Activated CD4-positive, alpha-beta memory T cell treated with anti-CD3 and anti-CD28 coated beads for 36 hours (primary cell): ENCODE results near the gene NPC2. TPM values are rescaled to one million over a fixed set of nuclear protein-coding genes. Genes with fewer than 3 reads are reported as not detected.

Experiments
- CTCF ChIA-PET: fragments of 350-600 bp; sonication (Branson Sonifier 250); formaldehyde crosslinking; loops from one replicate; lab custom pipeline; 2021; ENCODE audit warnings: antibody characterized with exemption, inconsistent platforms; lab: Charles Lee
- POLR2A ChIA-PET: fragments of 350-600 bp; sonication (Branson Sonifier 250); formaldehyde crosslinking; loops from one replicate; lab custom pipeline; 2021; ENCODE audit warnings: antibody characterized with exemption; lab: Charles Lee
- DNase-seq: peaks from one replicate; pipeline ENCODE4 v3.0.0-alpha.2; 2020
- H3K27ac Mint-ChIP-seq: one replicate; pipeline ENCODE4 v1.8.0; 2021; ENCODE audit warnings: mixed read lengths
- H3K27me3 Mint-ChIP-seq: one replicate; pipeline ENCODE4 v1.8.0; 2021; ENCODE audit warnings: mixed read lengths
- H3K36me3 Mint-ChIP-seq: one replicate; pipeline ENCODE4 v1.8.0; 2021; ENCODE audit warnings: mixed read lengths
- H3K4me1 Mint-ChIP-seq: one replicate; pipeline ENCODE4 v1.8.0; 2021; ENCODE audit warnings: low read depth, mixed read lengths
- H3K4me3 Mint-ChIP-seq: one replicate; pipeline ENCODE4 v1.8.0; 2021; ENCODE audit warnings: mild to moderate bottlenecking, mixed read lengths
- H3K9me3 Mint-ChIP-seq: one replicate; pipeline ENCODE4 v1.8.0; 2021; ENCODE audit warnings: mixed read lengths
- intact Hi-C: fragments of 100-400 bp; cut with micrococcal nuclease; formaldehyde crosslinking; loops from one replicate; pipeline ENCODE4 v1.15.1; 2023
- total RNA-seq, 2 experiments: library from RNA; stranded (reverse); gene quantifications; one replicate each; pipeline ENCODE4 v1.2.3, GENCODE V29; 2021

Gene NPC2
- total RNA-seq, 2 experiments from 2014 or later = 44.6 to 46.3 TPM

- intact Hi-C loops = no loop called here
- ChIA-PET CTCF (no interaction called here), POLR2A (no interaction called here)
- peaks cover 2% of the 10 kb centered on the region for H3K4me1 Mint-ChIP-seq
- no peaks in the 10 kb centered on the region for H3K36me3 Mint-ChIP-seq
- H3K27me3 Mint-ChIP-seq = peaks cover 2% of the 10 kb centered on the region
- no peak for DNase-seq
- no peaks in the 10 kb centered on the region for H3K9me3 Mint-ChIP-seq
- no peak overlapping the region for H3K27ac Mint-ChIP-seq
- H3K4me3 Mint-ChIP-seq = no peak overlapping the region
Measured at GRCh38 chr14:74528886-74529285, 35.8 kb upstream of the NPC2 start.

GRCh38 chr14:74528406-74528805 lies 35.3 kb upstream of the NPC2 start:
- Mint-ChIP-seq H3K9me3 (no peaks in the 10 kb centered on the region), H3K4me1 (peaks cover 2% of the 10 kb centered on the region), H3K4me3 (no peak overlapping the region), H3K36me3 (no peaks in the 10 kb centered on the region), H3K27ac (no peak overlapping the region), H3K27me3 (peaks cover 2% of the 10 kb centered on the region)
- POLR2A ChIA-PET = no interaction called here
- no peak for DNase-seq
- intact Hi-C loops = no loop called here
- CTCF ChIA-PET = no interaction called here

- no peaks in the 10 kb centered on the region for H3K4me1 Mint-ChIP-seq
- no peak overlapping the region for H3K4me3 Mint-ChIP-seq
- H3K36me3 Mint-ChIP-seq = no peaks in the 10 kb centered on the region
- ChIA-PET CTCF (no interaction called here), POLR2A (no interaction called here)
- DNase-seq = no peak
- peaks cover 2% of the 10 kb centered on the region for H3K27me3 Mint-ChIP-seq
- intact Hi-C loops = no loop called here
- no peak overlapping the region for H3K27ac Mint-ChIP-seq
- H3K9me3 Mint-ChIP-seq = no peaks in the 10 kb centered on the region
Measured at GRCh38 chr14:74527736-74528280, 34.7 kb upstream of the NPC2 start.

GRCh38 chr14:74526854-74527585 lies 33.9 kb upstream of the NPC2 start:
- CTCF ChIA-PET = interaction anchor here (0.7 to 1.0 kb wide), 3 partner anchors 30 to 485 kb away, joined by 3 read pairs; no protein-coding TSS in a partner anchor
- Mint-ChIP-seq H3K4me1 (no peaks in the 10 kb centered on the region), H3K36me3 (no peaks in the 10 kb centered on the region), H3K27me3 (peaks cover 2% of the 10 kb centered on the region), H3K4me3 (no peak overlapping the region), H3K9me3 (no peaks in the 10 kb centered on the region), H3K27ac (no peak overlapping the region)
- POLR2A ChIA-PET = no interaction called here
- no peak for DNase-seq
- intact Hi-C loops = no loop called here

GRCh38 chr14:74525361-74525851 lies 32.3 kb upstream of the NPC2 start:
- intact Hi-C loops = no loop called here
- Mint-ChIP-seq H3K36me3 (no peaks in the 10 kb centered on the region), H3K27me3 (peaks cover 2% of the 10 kb centered on the region), H3K4me3 (no peak overlapping the region), H3K27ac (no peak overlapping the region), H3K9me3 (no peaks in the 10 kb centered on the region), H3K4me1 (no peaks in the 10 kb centered on the region)
- ChIA-PET CTCF (interaction anchor here (1.1 kb wide), 2 partner anchors 22 to 83 kb away, joined by 3 to 4 read pairs; no protein-coding TSS in a partner anchor), POLR2A (no interaction called here)
- DNase-seq = no peak

- no peaks in the 10 kb centered on the region for H3K9me3 Mint-ChIP-seq
- peaks cover 2% of the 10 kb centered on the region for H3K27me3 Mint-ChIP-seq
- ChIA-PET POLR2A (no interaction called here), CTCF (interaction anchor here (1.1 kb wide), 1 partner anchor 84 kb away, joined by 4 read pairs; no protein-coding TSS in a partner anchor)
- no peak overlapping the region for H3K4me3 Mint-ChIP-seq
- no peaks in the 10 kb centered on the region for H3K4me1 Mint-ChIP-seq
- intact Hi-C loops = no loop called here
- DNase-seq = no peak
- H3K27ac Mint-ChIP-seq = no peak overlapping the region
- no peaks in the 10 kb centered on the region for H3K36me3 Mint-ChIP-seq
Measured at GRCh38 chr14:74524812-74525135, 31.7 kb upstream of the NPC2 start.

- POLR2A ChIA-PET = no interaction called here
- CTCF ChIA-PET = no interaction called here
- intact Hi-C loops = no loop called here
- no peak overlapping the region for H3K4me3 Mint-ChIP-seq
- no peaks in the 10 kb centered on the region for H3K4me1 Mint-ChIP-seq
- H3K9me3 Mint-ChIP-seq = no peaks in the 10 kb centered on the region
- no peak overlapping the region for H3K27ac Mint-ChIP-seq
- H3K36me3 Mint-ChIP-seq = no peaks in the 10 kb centered on the region
- no peak for DNase-seq
- peaks cover 2% of the 10 kb centered on the region for H3K27me3 Mint-ChIP-seq
Measured at GRCh38 chr14:74524076-74524811, 31.1 kb upstream of the NPC2 start.

- Mint-ChIP-seq H3K4me3 (no peak overlapping the region), H3K9me3 (no peaks in the 10 kb centered on the region), H3K4me1 (no peaks in the 10 kb centered on the region), H3K36me3 (no peaks in the 10 kb centered on the region), H3K27ac (no peak overlapping the region), H3K27me3 (peaks cover 2% of the 10 kb centered on the region)
- intact Hi-C loops = no loop called here
- CTCF ChIA-PET = no interaction called here
- no peak for DNase-seq
- POLR2A ChIA-PET = no interaction called here
Measured at GRCh38 chr14:74522740-74523139, 29.6 kb upstream of the NPC2 start.

- Mint-ChIP-seq H3K4me3 (no peak overlapping the region), H3K4me1 (no peaks in the 10 kb centered on the region), H3K36me3 (no peaks in the 10 kb centered on the region), H3K9me3 (no peaks in the 10 kb centered on the region), H3K27me3 (peaks cover 2% of the 10 kb centered on the region), H3K27ac (no peak overlapping the region)
- ChIA-PET CTCF (no interaction called here), POLR2A (no interaction called here)
- DNase-seq = no peak
- intact Hi-C loops = no loop called here
Measured at GRCh38 chr14:74521756-74522155, 28.7 kb upstream of the NPC2 start.

GRCh38 chr14:74519316-74520074 lies 26.4 kb upstream of the NPC2 start:
- no peak for DNase-seq
- H3K4me3 Mint-ChIP-seq = no peak overlapping the region
- CTCF ChIA-PET = interaction anchor here (0.7 kb wide), 1 partner anchor 117 kb away, joined by 3 read pairs; no protein-coding TSS in a partner anchor
- POLR2A ChIA-PET = no interaction called here
- H3K9me3 Mint-ChIP-seq = no peaks in the 10 kb centered on the region
- H3K36me3 Mint-ChIP-seq = no peaks in the 10 kb centered on the region
- peaks cover 5% of the 10 kb centered on the region for H3K4me1 Mint-ChIP-seq
- intact Hi-C loops = no loop called here
- no peak overlapping the region for H3K27ac Mint-ChIP-seq
- peaks cover 3% of the 10 kb centered on the region for H3K27me3 Mint-ChIP-seq

GRCh38 chr14:74518221-74518620 lies 25.1 kb upstream of the NPC2 start:
- POLR2A ChIA-PET = interaction anchor here (0.5 kb wide), 1 partner anchor 249 kb away, joined by 5 read pairs; no protein-coding TSS in a partner anchor

GRCh38 chr14:74517731-74518130 lies 24.6 kb upstream of the NPC2 start:
- H3K36me3 Mint-ChIP-seq = no peaks in the 10 kb centered on the region
- ChIA-PET POLR2A (interaction anchor here (0.5 kb wide), 1 partner anchor 250 kb away, joined by 5 read pairs; no protein-coding TSS in a partner anchor), CTCF (no interaction called here)
- intact Hi-C loops = no loop called here
- no peak overlapping the region for H3K4me3 Mint-ChIP-seq
- peaks cover 7% of the 10 kb centered on the region for H3K27me3 Mint-ChIP-seq
- H3K27ac Mint-ChIP-seq = no peak overlapping the region
- H3K9me3 Mint-ChIP-seq = no peaks in the 10 kb centered on the region
- peaks cover 8% of the 10 kb centered on the region for H3K4me1 Mint-ChIP-seq
- DNase-seq = no peak

More at GRCh38 chr14:74518221-74518620, 25.1 kb upstream of the NPC2 start:
- Mint-ChIP-seq H3K27ac (no peak overlapping the region), H3K9me3 (no peaks in the 10 kb centered on the region), H3K27me3 (peaks cover 5% of the 10 kb centered on the region), H3K36me3 (no peaks in the 10 kb centered on the region), H3K4me1 (peaks cover 8% of the 10 kb centered on the region), H3K4me3 (no peak overlapping the region)
- intact Hi-C loops = no loop called here
- no peak for DNase-seq
- CTCF ChIA-PET = no interaction called here
